Common myeloid progenitor, CD34-positive (primary cell): ENCODE measurements around the gene SYPL2.

Experiments used
- CTCF ChIA-PET: fragments of 350-600 bp; sonication (Branson Sonifier 250); formaldehyde crosslinking; loops from one replicate; lab custom pipeline; 2021; ENCODE audit warnings: antibody characterized with exemption; lab: Charles Lee
- POLR2A ChIA-PET: fragments of 350-600 bp; sonication (Branson Sonifier 250); formaldehyde crosslinking; loops from one replicate; lab custom pipeline; 2021; ENCODE audit warnings: antibody characterized with exemption; lab: Charles Lee
- DNase-seq, 3 donors: peaks; one replicate each; pipeline versions ENCODE4 v3.0.0 to v3.0.0-alpha.2; 2013
- H3K27ac ChIP-seq, 2 experiments: 1 replicate in 1 of 2; 2 replicates in 1 of 2; pipeline ENCODE4 v1.7.0; 2013; ENCODE audit warnings: inconsistent platforms in 2 of 2, low read length in 2 of 2, mild to moderate bottlenecking in 2 of 2, low read depth in 1 of 2, moderate library complexity in 1 of 2; ENCODE audit not compliant: severe bottlenecking in 2 of 2, insufficient read depth in 1 of 2, poor library complexity in 1 of 2
- H3K27me3 ChIP-seq, 5 experiments: replicated peaks in 2 of 5; 1 replicate in 3 of 5; 2 replicates in 2 of 5; pipeline versions ENCODE4 v1.6.1 to v1.7.0; 2013; ENCODE audit warnings: low read length in 4 of 5, mild to moderate bottlenecking in 2 of 5, moderate library complexity in 2 of 5, inconsistent platforms in 1 of 5; ENCODE audit not compliant: insufficient read depth in 5 of 5, control insufficient read depth in 4 of 5
- H3K36me3 ChIP-seq, 4 experiments: 1 replicate in 2 of 4; 2 replicates in 2 of 4; pipeline versions ENCODE4 v1.6.1 to v1.7.0; 2013; ENCODE audit warnings: low read length in 3 of 4, control low read depth in 1 of 4, mild to moderate bottlenecking in 1 of 4; ENCODE audit not compliant: control insufficient read depth in 4 of 4, insufficient read depth in 4 of 4
- H3K4me1 ChIP-seq, 4 experiments: 1 replicate in 3 of 4; 2 replicates in 1 of 4; pipeline versions ENCODE4 v1.6.1 to v1.7.1; 2013; ENCODE audit warnings: low read length in 3 of 4, mild to moderate bottlenecking in 3 of 4, control low read depth in 1 of 4, inconsistent platforms in 1 of 4, moderate library complexity in 1 of 4; ENCODE audit not compliant: control insufficient read depth in 4 of 4, insufficient read depth in 4 of 4; ENCODE audit errors: control extremely low read depth in 1 of 4
- H3K4me3 ChIP-seq, 7 experiments: 1 replicate in 4 of 7; 2 replicates in 3 of 7; pipeline versions ENCODE4 v1.5.1 to v1.7.0; 2013; ENCODE audit warnings: mild to moderate bottlenecking in 7 of 7, low read length in 6 of 7, moderate library complexity in 6 of 7, inconsistent platforms in 2 of 7, low read depth in 2 of 7, control low read depth in 1 of 7; ENCODE audit not compliant: insufficient read depth in 4 of 7, control insufficient read depth in 1 of 7; ENCODE audit errors: extremely low read depth in 1 of 7
- H3K9me3 ChIP-seq, 5 experiments: 1 replicate in 4 of 5; 2 replicates in 1 of 5; pipeline versions ENCODE4 v1.6.1 to v1.7.1; 2013; ENCODE audit warnings: low read length in 4 of 5, mild to moderate bottlenecking in 2 of 5, inconsistent platforms in 1 of 5, low read depth in 1 of 5, moderate library complexity in 1 of 5; ENCODE audit not compliant: control insufficient read depth in 4 of 5, insufficient read depth in 2 of 5; ENCODE audit errors: control extremely low read depth in 1 of 5
- WGBS: methylation state at CpG from one replicate; pipeline ENCODE4 v1.1.5; 2013; ENCODE audit not compliant: insufficient coverage; 5-methylcytosine and 5-hydroxymethylcytosine counted together

The SYPL2 gene

GRCh38 chr1:109528712-109529111 lies 62.4 kb downstream of the SYPL2 start:
- Histone ChIP-seq H3K4me1 (peaks cover 0 to 8% (median 5%) of the 10 kb centered on the region in 4 experiments), H3K9me3 (no peaks in the 10 kb centered on the region), H3K4me3 (no peak overlapping the region), H3K36me3 (no peaks in the 10 kb centered on the region), H3K27me3 (peaks cover 0 to 5% (median 0%) of the 10 kb centered on the region in 5 experiments), H3K27ac (no peak overlapping the region)
- CTCF ChIA-PET, result interaction anchor here (0.9 to 26.3 kb wide), 5 partner anchors 13 to 263 kb away, joined by 3 to 1203 read pairs (median 110); partner anchors contain the start of genes AMIGO1, AMPD2, ATXN7L2 and CYB561D1
- no peak for DNase-seq
- WGBS, result 96% methylated on average over 3 of the region's 3 CpGs
- POLR2A ChIA-PET, result no interaction called here

- Histone ChIP-seq H3K4me1 (peaks cover 0 to 8% (median 5%) of the 10 kb centered on the region in 4 experiments), H3K27ac (no peak overlapping the region), H3K4me3 (no peak overlapping the region), H3K9me3 (no peaks in the 10 kb centered on the region), H3K36me3 (no peaks in the 10 kb centered on the region), H3K27me3 (peaks cover 0 to 5% (median 0%) of the 10 kb centered on the region in 5 experiments)
- POLR2A ChIA-PET, result interaction anchor here (0.6 to 0.8 kb wide), 3 partner anchors 18 to 311 kb away, joined by 3 to 4 read pairs (median 3); partner anchors contain the start of gene GNAI3
- 74% methylated on average over 4 of the region's 8 CpGs for WGBS
- CTCF ChIA-PET, result interaction anchor here (0.8 to 26.3 kb wide), 9 partner anchors 7 to 282 kb away, joined by 3 to 1203 read pairs (median 3); partner anchors contain the start of genes AMIGO1, AMPD2, ATXN7L2 and CYB561D1
- no peak for DNase-seq
These were observed 63.6 kb downstream of the SYPL2 start for GRCh38 chr1:109529881-109530456.

- no peak overlapping the region for H3K4me3 ChIP-seq
- no peak overlapping the region for H3K27ac ChIP-seq
- DNase-seq, result no peak
- ChIA-PET CTCF (interaction anchor here (0.8 to 26.3 kb wide), 8 partner anchors 7 to 283 kb away, joined by 3 to 1203 read pairs (median 18); partner anchors contain the start of genes AMIGO1, AMPD2, ATXN7L2 and CYB561D1), POLR2A (interaction anchor here (0.6 to 0.8 kb wide), 3 partner anchors 18 to 312 kb away, joined by 3 to 4 read pairs (median 3); partner anchors contain the start of gene GNAI3)
- 90% methylated on average over 12 of the region's 13 CpGs for WGBS
- peaks cover 0 to 8% (median 5%) of the 10 kb centered on the region in 4 experiments for H3K4me1 ChIP-seq
- peaks cover 0 to 5% (median 0%) of the 10 kb centered on the region in 5 experiments for H3K27me3 ChIP-seq
- no peaks in the 10 kb centered on the region for H3K9me3 ChIP-seq
- H3K36me3 ChIP-seq, result no peaks in the 10 kb centered on the region
These were observed 64.2 kb downstream of the SYPL2 start for GRCh38 chr1:109530457-109531087.

GRCh38 chr1:109531380-109531779 lies 65.0 kb downstream of the SYPL2 start:
- 100% methylated on average over 1 of the region's 4 CpGs for WGBS
- peaks cover 0 to 5% (median 0%) of the 10 kb centered on the region in 5 experiments for H3K27me3 ChIP-seq
- H3K27ac ChIP-seq, result no peak overlapping the region
- ChIA-PET POLR2A (interaction anchor here (0.6 kb wide), 1 partner anchor 42 kb away, joined by 3 read pairs; no protein-coding TSS in a partner anchor), CTCF (interaction anchor here (0.6 to 26.3 kb wide), 18 partner anchors 8 to 365 kb away, joined by 3 to 1203 read pairs (median 8); partner anchors contain the start of genes AMIGO1, AMPD2, ATXN7L2 and CYB561D1)
- no peaks in the 10 kb centered on the region for H3K36me3 ChIP-seq
- no peaks in the 10 kb centered on the region for H3K9me3 ChIP-seq
- no peak overlapping the region for H3K4me3 ChIP-seq
- DNase-seq, result no peak
- peaks cover 0 to 15% (median 5%) of the 10 kb centered on the region in 4 experiments for H3K4me1 ChIP-seq
